ENCODE measurements around the gene PTPRT. TPM values are rescaled to one million over a fixed set of nuclear protein-coding genes. Genes with fewer than 3 reads are reported as not detected.

The PTPRT gene
- total RNA-seq, 1 experiment from 2014 or later: 0.13 TPM

DNA sequence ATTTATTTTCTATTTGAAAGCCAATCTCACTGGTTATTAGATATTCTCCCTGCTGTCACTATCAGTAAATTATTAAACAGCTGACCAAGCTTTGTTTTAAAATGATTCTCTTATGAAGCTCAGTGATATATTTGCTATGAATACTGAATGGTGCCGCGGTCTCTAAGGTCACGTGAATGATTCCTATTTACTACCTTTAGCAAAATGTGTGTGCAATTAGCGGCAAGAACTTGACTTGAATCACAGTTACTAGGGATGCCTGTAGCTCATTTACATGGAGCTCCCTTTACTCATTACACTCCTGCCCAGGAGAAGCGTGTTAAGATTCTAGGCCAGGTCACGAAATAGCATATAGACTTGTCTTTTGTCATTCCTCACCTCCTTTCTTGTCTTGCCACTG, 12.4 kb upstream of the PTPRT start:
- H4K5ac ChIP-seq (ENCODE audit: insufficient read length, low read depth, low read length): no peak overlapping the region
- no peak overlapping the region for H4K91ac ChIP-seq (ENCODE audit: insufficient read length, low read depth, low read length)
- no peaks in the 10 kb centered on the region for H3K79me2 ChIP-seq (ENCODE audit: insufficient read depth, low read length)
- no peak overlapping the region for H2BK120ac ChIP-seq (ENCODE audit: low read depth, low read length, poor library complexity, severe bottlenecking)
- Mint-ChIP-seq H3K9me3 (peaks cover 4 to 6% of the 10 kb centered on the region in 2 experiments; a peak in 2 of 5 replicates), H3K4me3 (no peak overlapping the region), H3K4me1 (peaks cover 13 to 29% of the 10 kb centered on the region in 2 experiments), H3K27me3 (ENCODE audit: low read depth) (peaks cover 63% of the 10 kb centered on the region), H3K27ac (no peak overlapping the region), H3K36me3 (ENCODE audit: insufficient read depth in 1 of 3, low read depth in 3 of 3) (peaks cover 0 to 4% (median 0%) of the 10 kb centered on the region in 3 experiments; a peak in 2 of 7 replicates)
- H3K56ac ChIP-seq (ENCODE audit: insufficient read length, low read depth, low read length): no peak overlapping the region
- no peak overlapping the region for H2AFZ ChIP-seq (ENCODE audit: low read length)
- no peak overlapping the region for H3K4me2 ChIP-seq (ENCODE audit: insufficient read depth, insufficient read length, low read length)
- no peaks in the 10 kb centered on the region for H3K79me1 ChIP-seq (ENCODE audit: insufficient read depth, low read depth, low read length, poor library complexity, severe bottlenecking)
- no peaks in the 10 kb centered on the region for H3K23me2 ChIP-seq (ENCODE audit: insufficient read length, low read depth, low read length, poor library complexity, severe bottlenecking)
- H2BK20ac ChIP-seq (ENCODE audit: low read depth, low read length, poor library complexity, severe bottlenecking): no peak overlapping the region
- WGBS (ENCODE audit: extremely low coverage, insufficient read length, low lambda C conversion rate): no CpG with 5 or more reads among the region's 6 CpGs
- no peaks in the 10 kb centered on the region for H3K4me1 ChIP-seq (ENCODE audit: insufficient read depth, low read length)
- H3T11ph ChIP-seq (ENCODE audit: low read length): no peak overlapping the region
- H3K9ac ChIP-seq (ENCODE audit: extremely low read depth, insufficient read length, low read length): no peak overlapping the region
- H3K27me3 ChIP-seq (ENCODE audit: insufficient read depth, low read length): no peaks in the 10 kb centered on the region
- H3K4ac ChIP-seq (ENCODE audit: low read depth, low read length): no peak overlapping the region
- no peak overlapping the region for H3K18ac ChIP-seq (ENCODE audit: insufficient read length, low read depth, low read length)
- H2AK5ac ChIP-seq (ENCODE audit: insufficient read length, low read length): no peak overlapping the region
- TF ChIP-seq, protein P1, sequence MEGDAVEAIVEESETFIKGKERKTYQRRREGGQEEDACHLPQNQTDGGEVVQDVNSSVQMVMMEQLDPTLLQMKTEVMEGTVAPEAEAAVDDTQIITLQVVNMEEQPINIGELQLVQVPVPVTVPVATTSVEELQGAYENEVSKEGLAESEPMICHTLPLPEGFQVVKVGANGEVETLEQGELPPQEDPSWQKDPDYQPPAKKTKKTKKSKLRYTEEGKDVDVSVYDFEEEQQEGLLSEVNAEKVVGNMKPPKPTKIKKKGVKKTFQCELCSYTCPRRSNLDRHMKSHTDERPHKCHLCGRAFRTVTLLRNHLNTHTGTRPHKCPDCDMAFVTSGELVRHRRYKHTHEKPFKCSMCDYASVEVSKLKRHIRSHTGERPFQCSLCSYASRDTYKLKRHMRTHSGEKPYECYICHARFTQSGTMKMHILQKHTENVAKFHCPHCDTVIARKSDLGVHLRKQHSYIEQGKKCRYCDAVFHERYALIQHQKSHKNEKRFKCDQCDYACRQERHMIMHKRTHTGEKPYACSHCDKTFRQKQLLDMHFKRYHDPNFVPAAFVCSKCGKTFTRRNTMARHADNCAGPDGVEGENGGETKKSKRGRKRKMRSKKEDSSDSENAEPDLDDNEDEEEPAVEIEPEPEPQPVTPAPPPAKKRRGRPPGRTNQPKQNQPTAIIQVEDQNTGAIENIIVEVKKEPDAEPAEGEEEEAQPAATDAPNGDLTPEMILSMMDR (conservative IDR thresholded peaks at IDR 0.05): no peak
- DNase-seq: no peak
- no peak overlapping the region for H2BK5ac ChIP-seq (ENCODE audit: insufficient read length, low read length)
- no peak overlapping the region for H2BK12ac ChIP-seq (ENCODE audit: insufficient read length, low read depth, low read length)
- H3K23ac ChIP-seq (ENCODE audit: insufficient read length, low read depth, low read length): no peak overlapping the region
- H3K9me3 ChIP-seq (ENCODE audit: control insufficient read depth, low read depth, low read length): no peaks in the 10 kb centered on the region
- H4K20me1 ChIP-seq (ENCODE audit: control insufficient read depth, insufficient read depth, insufficient read length): no peaks in the 10 kb centered on the region
- no peak overlapping the region for H2BK15ac ChIP-seq (ENCODE audit: low read depth, low read length)
- no peak overlapping the region for H3K14ac ChIP-seq (ENCODE audit: insufficient read depth, low read length)
- H4K8ac ChIP-seq (replicated peaks; ENCODE audit: insufficient read length, low read depth, low read length): no peak overlapping the region
- H3K27ac ChIP-seq (ENCODE audit: insufficient read length, low read depth, low read length): no peak overlapping the region
